ENCODE data around the gene MAG.

MAG gene

GRCh38 chr19:35272954-35273649, 18.9 kb upstream of the MAG start:
- H3K27ac ChIP-seq = no peak overlapping the region
- TF ChIP-seq CTCF (IDR thresholded peaks at IDR 0.05; ENCODE audit: low read depth, low read length, missing control alignments) = no peak

GRCh38 chr19:35273686-35274259, 18.2 kb upstream of the MAG start:
- in situ Hi-C loops (cut with HindIII; ENCODE audit: low pct_ligation_motif_present, low sequenced_read_pairs) = no loop called here
- H3K27me3 ChIP-seq (replicated peaks) = no peaks in the 10 kb centered on the region
- H3K36me3 ChIP-seq (replicated peaks) = peaks cover 32% of the 10 kb centered on the region
- H3K27ac ChIP-seq = no peak overlapping the region
- no peak for DNase-seq
- no peak for TF ChIP-seq CTCF (IDR thresholded peaks at IDR 0.05; ENCODE audit: low read depth, low read length, missing control alignments)
- H3K4me3 ChIP-seq (ENCODE audit: low read depth, low read length) = no peak overlapping the region

More at GRCh38 chr19:35272954-35273649, 18.9 kb upstream of the MAG start:
- Histone ChIP-seq H3K27me3 (replicated peaks) (no peaks in the 10 kb centered on the region), H3K36me3 (replicated peaks) (peaks cover 30% of the 10 kb centered on the region), H3K4me3 (ENCODE audit: low read depth, low read length) (no peak overlapping the region)
- in situ Hi-C loops (cut with HindIII; ENCODE audit: low pct_ligation_motif_present, low sequenced_read_pairs) = no loop called here
- no peak for DNase-seq

- no peak for TF ChIP-seq CTCF (IDR thresholded peaks at IDR 0.05; ENCODE audit: low read depth, low read length, missing control alignments)
- in situ Hi-C loops (cut with HindIII; ENCODE audit: low pct_ligation_motif_present, low sequenced_read_pairs) = no loop called here
- no peak for DNase-seq
Measured at GRCh38 chr19:35274323-35274722, 17.6 kb upstream of the MAG start.

GRCh38 chr19:35276706-35277281, 15.2 kb upstream of the MAG start:
- TF ChIP-seq CTCF (IDR thresholded peaks at IDR 0.05; ENCODE audit: low read depth, low read length, missing control alignments) = no peak
- in situ Hi-C loops (cut with HindIII; ENCODE audit: low pct_ligation_motif_present, low sequenced_read_pairs) = no loop called here
- no peak overlapping the region for H3K27ac ChIP-seq
- no peaks in the 10 kb centered on the region for H3K27me3 ChIP-seq (replicated peaks)
- H3K36me3 ChIP-seq (replicated peaks) = peaks cover 26% of the 10 kb centered on the region
- no peak for DNase-seq
- H3K4me3 ChIP-seq (ENCODE audit: low read depth, low read length) = no peak overlapping the region

More at GRCh38 chr19:35274323-35274722, 17.6 kb upstream of the MAG start:
- H3K36me3 ChIP-seq (replicated peaks) = peaks cover 38% of the 10 kb centered on the region
- no peaks in the 10 kb centered on the region for H3K27me3 ChIP-seq (replicated peaks)
- no peak overlapping the region for H3K27ac ChIP-seq
- H3K4me3 ChIP-seq (ENCODE audit: low read depth, low read length) = no peak overlapping the region

- H3K36me3 ChIP-seq (replicated peaks) = peaks cover 23% of the 10 kb centered on the region
- in situ Hi-C loops (cut with HindIII; ENCODE audit: low pct_ligation_motif_present, low sequenced_read_pairs) = no loop called here
Measured at GRCh38 chr19:35278578-35279284, 13.2 kb upstream of the MAG start.

More at GRCh38 chr19:35278578-35279284, 13.2 kb upstream of the MAG start:
- no peak for DNase-seq
- Histone ChIP-seq H3K4me3 (ENCODE audit: low read depth, low read length) (no peak overlapping the region), H3K27ac (no peak overlapping the region), H3K27me3 (replicated peaks) (no peaks in the 10 kb centered on the region)
- TF ChIP-seq CTCF (IDR thresholded peaks at IDR 0.05; ENCODE audit: low read depth, low read length, missing control alignments) = no peak
